ENCODE results near the gene EXOC2.

EXOC2 gene

DNA sequence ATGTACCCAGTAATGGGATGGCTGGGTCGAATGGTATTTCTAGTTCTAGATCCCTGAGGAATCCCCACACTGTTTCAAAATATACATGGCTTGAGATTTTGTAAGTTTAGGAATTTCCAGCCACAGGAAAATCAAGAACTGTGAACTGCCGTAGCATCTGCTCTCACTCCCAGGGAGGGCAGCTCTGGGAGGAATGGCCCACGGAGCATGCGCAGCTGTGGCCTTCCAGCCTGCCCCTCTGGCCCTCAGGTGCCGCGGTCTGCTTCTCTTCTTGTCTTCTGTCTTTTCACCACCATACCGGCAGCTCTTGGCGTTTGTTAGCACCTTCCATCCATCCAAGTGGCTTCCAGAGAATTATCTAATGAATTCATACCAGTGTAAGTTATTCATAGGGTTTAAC lies 19.9 kb upstream of the EXOC2 start:
- no peak overlapping the region for H2BK5ac ChIP-seq (ENCODE audit: low read depth, low read length, poor library complexity)
- H4K8ac ChIP-seq (ENCODE audit: low read depth, low read length): no peak overlapping the region
- H3K9me3 ChIP-seq (ENCODE audit: insufficient read depth, low read depth, low read length): no peaks in the 10 kb centered on the region
- H4K91ac ChIP-seq (ENCODE audit: low read depth, low read length): no peak overlapping the region
- H3K27ac ChIP-seq (ENCODE audit: low read depth, low read length): no peak overlapping the region
- H3K23ac ChIP-seq (ENCODE audit: low read length): no peak overlapping the region
- peaks cover 4% of the 10 kb centered on the region for H3K27me3 ChIP-seq (ENCODE audit: insufficient read depth, low read length)
- H2AK5ac ChIP-seq (ENCODE audit: low read length): no peak overlapping the region
- peaks cover 14 to 15% of the 10 kb centered on the region in 2 experiments for H3K4me1 ChIP-seq (ENCODE audit: control insufficient read depth in 1 of 2, insufficient read depth in 2 of 2, low read length in 2 of 2)
- no peak overlapping the region for H3K9ac ChIP-seq (ENCODE audit: low read length)
- no peak overlapping the region for H3K4me2 ChIP-seq (ENCODE audit: low read length)
- peak in 1 of 2 donors; percentile 20 for DNase-seq
- no peaks in the 10 kb centered on the region for H3K79me2 ChIP-seq (ENCODE audit: control insufficient read depth, insufficient read depth, low read length, poor library complexity)
- no peak overlapping the region for H2AFZ ChIP-seq (ENCODE audit: insufficient read depth, low read length, poor library complexity)
- no peak overlapping the region for H2BK12ac ChIP-seq (ENCODE audit: low read length)
- WGBS (ENCODE audit: extremely low coverage, insufficient coverage, insufficient read length): no CpG with 5 or more reads among the region's 8 CpGs
- H4K12ac ChIP-seq (ENCODE audit: low read depth, low read length): no peak overlapping the region
- no peak overlapping the region for H2BK120ac ChIP-seq (ENCODE audit: insufficient read depth, low read length, poor library complexity)
- H3K4me3 ChIP-seq (ENCODE audit: low read depth, low read length): no peak overlapping the region
- no peaks in the 10 kb centered on the region for H3K36me3 ChIP-seq (ENCODE audit: control insufficient read depth in 1 of 2, insufficient read depth in 2 of 2, low read length in 2 of 2)
- H3K14ac ChIP-seq (ENCODE audit: low read length): no peak overlapping the region
- peaks cover 7% of the 10 kb centered on the region for H3K79me1 ChIP-seq (ENCODE audit: low read length)
- no peak overlapping the region for H3K18ac ChIP-seq (ENCODE audit: low read length)
- H3K4ac ChIP-seq (ENCODE audit: low read depth, low read length): no peak overlapping the region

DNA sequence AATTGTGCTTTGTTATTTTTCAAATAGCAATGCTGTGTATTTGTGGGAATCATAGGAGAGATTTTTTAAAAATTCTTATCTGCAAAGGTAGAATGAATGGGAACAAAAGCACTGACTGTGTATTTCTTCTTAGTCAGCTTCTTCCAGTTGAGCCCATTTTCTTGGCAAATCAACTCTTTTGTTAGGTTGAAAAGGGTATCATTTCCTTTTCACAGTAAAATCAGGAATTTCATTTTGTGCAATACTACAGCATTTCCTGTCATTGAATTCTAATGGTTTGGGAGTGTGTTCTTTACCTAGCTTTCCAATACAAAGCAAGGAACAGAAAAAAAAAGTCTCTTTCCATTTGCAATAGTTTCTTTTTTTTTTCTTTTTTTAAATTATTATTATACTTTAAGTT lies 19.0 kb upstream of the EXOC2 start:
- Histone ChIP-seq H3K27me3 (ENCODE audit: insufficient read depth, low read length) (peaks cover 4% of the 10 kb centered on the region), H3K9me3 (ENCODE audit: insufficient read depth, low read depth, low read length) (peaks cover 1% of the 10 kb centered on the region), H3K4me2 (ENCODE audit: low read length) (no peak overlapping the region), H2BK5ac (ENCODE audit: low read depth, low read length, poor library complexity) (no peak overlapping the region), H2BK12ac (ENCODE audit: low read length) (no peak overlapping the region), H3K27ac (ENCODE audit: low read depth, low read length) (no peak overlapping the region), H3K36me3 (ENCODE audit: control insufficient read depth in 1 of 2, insufficient read depth in 2 of 2, low read length in 2 of 2) (no peaks in the 10 kb centered on the region), H2BK120ac (ENCODE audit: insufficient read depth, low read length, poor library complexity) (no peak overlapping the region), H3K4me3 (ENCODE audit: low read depth, low read length) (no peak overlapping the region), H4K8ac (ENCODE audit: low read depth, low read length) (no peak overlapping the region), H3K4ac (ENCODE audit: low read depth, low read length) (no peak overlapping the region), H2AK5ac (ENCODE audit: low read length) (no peak overlapping the region), H3K4me1 (ENCODE audit: control insufficient read depth in 1 of 2, insufficient read depth in 2 of 2, low read length in 2 of 2) (peaks cover 14 to 15% of the 10 kb centered on the region in 2 experiments), H3K18ac (ENCODE audit: low read length) (no peak overlapping the region), H3K14ac (ENCODE audit: low read length) (no peak overlapping the region), H3K79me1 (ENCODE audit: low read length) (peaks cover 7% of the 10 kb centered on the region), H3K9ac (ENCODE audit: low read length) (no peak overlapping the region), H4K12ac (ENCODE audit: low read depth, low read length) (no peak overlapping the region), H2AFZ (ENCODE audit: insufficient read depth, low read length, poor library complexity) (no peak overlapping the region), H4K91ac (ENCODE audit: low read depth, low read length) (no peak overlapping the region), H3K23ac (ENCODE audit: low read length) (no peak overlapping the region), H3K79me2 (ENCODE audit: control insufficient read depth, insufficient read depth, low read length, poor library complexity) (no peaks in the 10 kb centered on the region)
- DNase-seq: no peak

- H2AFZ ChIP-seq (ENCODE audit: insufficient read depth, low read length, poor library complexity): peak overlapping the region; percentile 80
- no peaks in the 10 kb centered on the region for H3K79me2 ChIP-seq (ENCODE audit: control insufficient read depth, insufficient read depth, low read length, poor library complexity)
- H3K36me3 ChIP-seq (ENCODE audit: control insufficient read depth in 1 of 2, insufficient read depth in 2 of 2, low read length in 2 of 2): no peaks in the 10 kb centered on the region
- H2BK120ac ChIP-seq (ENCODE audit: insufficient read depth, low read length, poor library complexity): peak overlapping the region; percentile 68
- peaks cover 4% of the 10 kb centered on the region for H3K27me3 ChIP-seq (ENCODE audit: insufficient read depth, low read length)
- H4K8ac ChIP-seq (ENCODE audit: low read depth, low read length): peak overlapping the region; percentile 79
- H2BK5ac ChIP-seq (ENCODE audit: low read depth, low read length, poor library complexity): no peak overlapping the region
- H3K9me3 ChIP-seq (ENCODE audit: insufficient read depth, low read depth, low read length): peaks cover 3% of the 10 kb centered on the region
- H3K4ac ChIP-seq (ENCODE audit: low read depth, low read length): no peak overlapping the region
- H3K4me1 ChIP-seq (ENCODE audit: control insufficient read depth in 1 of 2, insufficient read depth in 2 of 2, low read length in 2 of 2): peaks cover 11 to 15% of the 10 kb centered on the region in 2 experiments
- H2BK12ac ChIP-seq (ENCODE audit: low read length): peak overlapping the region; percentile 28
- peak overlapping the region; percentile 66 for H3K4me3 ChIP-seq (ENCODE audit: low read depth, low read length)
- no peak overlapping the region for H3K27ac ChIP-seq (ENCODE audit: low read depth, low read length)
- H3K18ac ChIP-seq (ENCODE audit: low read length): peak overlapping the region; percentile 12
- no peak overlapping the region for H3K14ac ChIP-seq (ENCODE audit: low read length)
- no CpG with 5 or more reads among the region's 55 CpGs for WGBS (ENCODE audit: extremely low coverage, insufficient coverage, insufficient read length)
- peak overlapping the region; percentile 63 for H3K4me2 ChIP-seq (ENCODE audit: low read length)
- DNase-seq: peak; percentile 24 to 52
- peak overlapping the region; percentile 87 for H3K23ac ChIP-seq (ENCODE audit: low read length)
- peak overlapping the region; percentile 22 for H4K12ac ChIP-seq (ENCODE audit: low read depth, low read length)
- H3K9ac ChIP-seq (ENCODE audit: low read length): peak overlapping the region; percentile 65
- peaks cover 6% of the 10 kb centered on the region for H3K79me1 ChIP-seq (ENCODE audit: low read length)
- H2AK5ac ChIP-seq (ENCODE audit: low read length): no peak overlapping the region
- H4K91ac ChIP-seq (ENCODE audit: low read depth, low read length): no peak overlapping the region
These were observed 17.9 kb upstream of the EXOC2 start for GRCh38 chr6:710601-711571.

GRCh38 chr6:709471-710056 lies 16.6 kb upstream of the EXOC2 start:
- Histone ChIP-seq H3K9ac (ENCODE audit: low read length) (no peak overlapping the region), H3K79me1 (ENCODE audit: low read length) (peaks cover 6% of the 10 kb centered on the region), H2BK5ac (ENCODE audit: low read depth, low read length, poor library complexity) (no peak overlapping the region), H3K14ac (ENCODE audit: low read length) (no peak overlapping the region), H3K9me3 (ENCODE audit: insufficient read depth, low read depth, low read length) (peaks cover 3% of the 10 kb centered on the region), H4K8ac (ENCODE audit: low read depth, low read length) (no peak overlapping the region), H2BK12ac (ENCODE audit: low read length) (no peak overlapping the region), H3K36me3 (ENCODE audit: control insufficient read depth in 1 of 2, insufficient read depth in 2 of 2, low read length in 2 of 2) (no peaks in the 10 kb centered on the region), H2AK5ac (ENCODE audit: low read length) (no peak overlapping the region), H3K27me3 (ENCODE audit: insufficient read depth, low read length) (peaks cover 4% of the 10 kb centered on the region), H4K12ac (ENCODE audit: low read depth, low read length) (no peak overlapping the region), H3K4me1 (ENCODE audit: control insufficient read depth in 1 of 2, insufficient read depth in 2 of 2, low read length in 2 of 2) (peaks cover 11 to 15% of the 10 kb centered on the region in 2 experiments), H3K4me3 (ENCODE audit: low read depth, low read length) (no peak overlapping the region), H3K79me2 (ENCODE audit: control insufficient read depth, insufficient read depth, low read length, poor library complexity) (no peaks in the 10 kb centered on the region), H4K91ac (ENCODE audit: low read depth, low read length) (no peak overlapping the region), H3K27ac (ENCODE audit: low read depth, low read length) (no peak overlapping the region), H3K4me2 (ENCODE audit: low read length) (no peak overlapping the region), H2BK120ac (ENCODE audit: insufficient read depth, low read length, poor library complexity) (no peak overlapping the region), H3K23ac (ENCODE audit: low read length) (no peak overlapping the region), H3K4ac (ENCODE audit: low read depth, low read length) (no peak overlapping the region), H2AFZ (ENCODE audit: insufficient read depth, low read length, poor library complexity) (no peak overlapping the region), H3K18ac (ENCODE audit: low read length) (no peak overlapping the region)
- DNase-seq: no peak
- no CpG with 5 or more reads among the region's 3 CpGs for WGBS (ENCODE audit: extremely low coverage, insufficient coverage, insufficient read length)
